Skeletal muscle cell (primary cell): ENCODE results near the gene OPTC.
"Not testable (repeated sequence)": the region's sequence is repeated elsewhere in the genome, so short reads cannot be mapped to it uniquely, and the experiment has no call there.

Experiments used
- DNase-seq: peaks from one replicate; pipeline ENCODE4 v3.0.0-alpha.2; 2010; ENCODE audit warnings: low read depth
- H3K4me3 ChIP-seq: 2 replicates; pipeline ENCODE4 v1.5.1; 2011; ENCODE audit warnings: low read depth, mild to moderate bottlenecking, control low read depth, low read length, moderate library complexity

The OPTC gene

DNA sequence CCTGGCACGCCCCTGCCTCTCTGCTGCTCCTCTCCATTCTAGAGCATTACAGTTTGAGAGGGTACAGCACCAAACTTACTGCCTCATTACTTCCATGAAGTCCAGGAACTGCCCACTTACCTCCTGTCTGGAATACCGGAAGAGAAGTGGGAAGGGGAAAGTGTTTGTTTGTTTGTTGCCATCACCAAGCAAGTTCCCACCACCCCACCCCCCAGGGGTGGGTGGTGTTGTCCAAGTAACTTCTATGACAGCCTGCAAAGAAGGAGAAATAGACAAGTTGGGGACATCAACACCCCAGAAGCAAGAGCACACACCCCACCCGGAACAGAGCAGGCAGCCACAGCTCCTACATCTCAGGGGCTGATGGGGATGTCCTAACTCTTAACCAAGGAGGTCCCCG, 18.0 kb downstream of the OPTC start:
- DNase-seq = no peak
- H3K4me3 ChIP-seq = no peak overlapping the region

- no peak for DNase-seq
- H3K4me3 ChIP-seq = no peak overlapping the region
Observed at GRCh38 chr1:203512517-203512847, 18.5 kb downstream of the OPTC start.

DNA sequence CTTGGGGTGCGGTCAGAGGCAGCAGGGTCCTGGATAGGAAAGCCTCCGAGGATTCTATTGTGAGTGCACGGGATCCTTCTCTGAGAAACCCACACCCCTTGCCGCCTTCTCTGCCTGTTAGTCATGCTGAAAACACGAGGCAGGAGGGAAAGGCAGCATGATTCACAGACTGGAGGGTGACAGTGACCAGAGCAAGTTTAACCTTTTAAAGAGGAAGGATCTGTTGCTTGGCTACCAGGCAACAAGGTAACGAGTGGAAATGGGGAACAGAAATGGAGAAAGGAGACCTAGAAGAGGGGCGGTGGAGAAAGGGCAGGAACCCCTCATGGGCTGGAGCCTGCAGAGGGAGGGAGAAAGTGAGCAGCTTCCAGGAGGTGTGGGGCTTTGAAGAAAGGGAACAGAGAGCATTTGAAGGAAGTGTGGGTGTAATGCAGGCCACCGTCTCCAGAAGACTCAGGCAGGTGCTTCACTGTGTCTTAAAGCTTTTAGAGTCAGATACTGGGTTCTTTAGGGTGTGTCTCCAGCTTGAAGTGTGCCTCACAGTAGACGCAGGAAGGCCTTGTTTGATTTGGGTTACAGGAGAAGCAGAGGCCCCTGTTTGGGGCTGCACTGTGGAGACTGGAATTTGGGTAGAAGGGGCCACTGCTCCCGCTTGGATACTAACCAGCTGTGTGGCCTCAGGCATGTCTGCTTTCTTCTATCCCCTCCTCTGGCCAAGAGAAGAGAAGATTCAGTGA, 19.1 kb downstream of the OPTC start:
- H3K4me3 ChIP-seq = no peak overlapping the region
- DNase-seq = peak; percentile 80

GRCh38 chr1:203513585-203514031, 19.7 kb downstream of the OPTC start:
- DNase-seq = no peak
- no peak overlapping the region for H3K4me3 ChIP-seq

DNA sequence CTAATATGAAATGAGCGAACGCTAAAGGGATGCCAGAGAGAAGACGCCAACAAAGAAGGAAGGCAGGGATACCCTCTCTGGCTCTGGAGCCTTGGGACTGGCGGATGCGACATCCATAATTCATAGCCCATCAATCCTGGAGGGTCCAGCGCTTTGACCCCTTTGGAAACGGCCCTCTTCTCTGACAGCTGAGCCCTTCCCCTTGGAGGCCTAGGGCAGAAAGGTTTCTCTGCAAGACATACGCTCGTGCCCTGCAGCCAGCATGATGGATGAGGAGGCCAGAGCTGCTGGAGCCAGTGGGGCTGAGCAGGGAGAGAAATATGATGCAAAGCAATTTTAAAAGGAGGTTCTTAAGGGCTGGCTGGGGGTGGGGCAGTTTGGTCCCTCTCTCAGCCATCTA, 22.2 kb downstream of the OPTC start:
- no peak overlapping the region for H3K4me3 ChIP-seq
- DNase-seq = no peak

DNA sequence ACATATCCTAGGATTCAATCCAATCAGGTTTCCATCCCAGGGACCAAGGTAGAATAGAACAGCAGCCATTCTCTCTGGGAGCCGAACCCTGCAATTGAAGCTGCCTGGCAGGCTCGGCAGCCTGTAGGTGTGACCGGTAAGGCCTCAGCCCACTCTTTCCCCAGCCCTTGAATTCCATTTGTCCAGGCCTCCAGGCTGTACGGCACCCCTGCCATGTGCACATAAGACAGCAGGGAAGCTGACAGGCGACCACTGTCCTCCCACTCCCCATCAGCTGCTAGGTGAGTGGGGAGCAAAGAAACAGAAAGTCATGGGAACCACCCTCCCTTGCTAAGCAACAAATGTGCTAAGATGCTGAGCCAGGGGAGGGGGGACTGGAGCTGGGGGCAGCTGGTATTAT, 23.0 kb downstream of the OPTC start:
- no peak overlapping the region for H3K4me3 ChIP-seq
- DNase-seq = no peak

DNA sequence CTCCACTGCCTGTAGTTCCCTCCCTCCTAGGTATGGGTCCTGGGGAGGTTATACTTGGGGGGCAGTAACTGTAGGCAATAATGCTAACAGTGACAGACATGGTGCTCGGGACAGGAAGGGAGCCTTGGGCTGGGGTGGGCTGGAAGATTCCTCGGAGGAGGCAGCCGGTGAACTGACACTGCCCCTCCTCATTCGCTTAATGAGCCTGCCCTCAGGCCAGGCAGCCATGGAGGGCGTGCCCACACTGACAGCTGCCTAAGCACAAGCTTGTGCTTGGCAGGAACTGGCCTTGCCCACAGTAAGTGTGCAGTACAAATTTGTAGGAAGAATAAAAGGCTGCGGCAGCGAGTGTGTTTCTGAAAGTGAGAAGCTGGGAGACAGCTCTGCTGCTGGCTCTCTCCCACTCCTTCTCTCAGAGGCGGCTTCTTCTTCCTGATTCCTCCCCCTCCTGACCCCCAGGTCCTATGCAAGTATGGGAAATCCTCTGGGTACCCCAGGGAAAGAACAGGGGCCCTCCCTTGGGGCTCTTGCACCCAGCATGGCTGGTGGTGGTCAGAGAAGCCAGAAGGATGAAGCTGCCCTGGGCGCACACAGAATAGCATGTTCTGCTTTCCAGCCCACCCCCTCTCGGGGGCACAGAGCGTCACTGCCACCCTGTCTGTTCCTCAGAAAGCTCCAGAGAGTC, 23.6 kb downstream of the OPTC start:
- H3K4me3 ChIP-seq = no peak overlapping the region
- DNase-seq = no peak

GRCh38 chr1:203518139-203518538, 24.2 kb downstream of the OPTC start:
- not testable (repeated sequence) for DNase-seq, H3K4me3 ChIP-seq

DNA sequence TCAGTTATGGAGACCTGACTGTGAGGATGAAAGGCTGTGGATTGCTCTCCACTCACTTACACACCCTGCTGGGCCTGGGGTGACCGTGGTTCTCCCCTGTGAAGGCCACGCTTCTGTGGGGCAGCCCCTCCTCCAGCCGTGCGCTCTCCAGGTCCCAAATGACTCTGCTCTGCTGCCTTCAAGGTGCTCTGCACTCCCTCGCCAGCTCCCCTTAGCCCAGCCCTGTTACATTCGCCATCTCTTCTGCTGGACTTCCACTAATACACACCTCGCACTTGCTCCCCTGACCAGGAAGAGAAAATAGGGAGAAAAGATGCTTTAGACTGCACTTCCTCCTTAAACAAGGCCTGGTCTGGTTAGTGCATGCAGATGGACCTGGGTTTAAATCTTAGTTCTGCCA, 24.6 kb downstream of the OPTC start:
- no peak for DNase-seq
- no peak overlapping the region for H3K4me3 ChIP-seq

GRCh38 chr1:203519053-203519840, 25.3 kb downstream of the OPTC start:
- no peak for DNase-seq
- no peak overlapping the region for H3K4me3 ChIP-seq

DNA sequence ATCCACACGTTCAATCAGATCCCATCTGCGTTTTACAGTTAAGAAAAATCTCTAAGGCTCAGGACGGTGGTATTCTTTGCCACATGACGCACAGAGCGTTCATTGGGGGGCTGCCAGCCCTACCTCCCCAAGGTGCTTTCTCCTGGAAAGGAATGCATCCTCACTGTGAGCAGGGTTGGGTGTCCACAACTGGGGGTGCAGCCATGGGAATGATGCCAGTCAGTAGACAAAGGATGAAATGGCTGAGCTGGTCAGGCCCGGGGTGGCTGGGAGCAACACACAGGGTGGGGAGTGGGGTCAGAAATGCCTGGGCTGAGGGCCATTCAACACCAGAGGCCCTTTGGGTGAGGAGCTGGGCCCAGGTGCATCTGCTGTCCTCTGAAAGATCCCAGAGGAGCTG, 25.9 kb downstream of the OPTC start:
- no peak overlapping the region for H3K4me3 ChIP-seq
- no peak for DNase-seq

GRCh38 chr1:203520315-203520714, 26.4 kb downstream of the OPTC start:
- H3K4me3 ChIP-seq = no peak overlapping the region
- DNase-seq = peak; percentile 39

- no peak for DNase-seq
Observed at GRCh38 chr1:203521074-203521794, 27.3 kb downstream of the OPTC start.

DNA sequence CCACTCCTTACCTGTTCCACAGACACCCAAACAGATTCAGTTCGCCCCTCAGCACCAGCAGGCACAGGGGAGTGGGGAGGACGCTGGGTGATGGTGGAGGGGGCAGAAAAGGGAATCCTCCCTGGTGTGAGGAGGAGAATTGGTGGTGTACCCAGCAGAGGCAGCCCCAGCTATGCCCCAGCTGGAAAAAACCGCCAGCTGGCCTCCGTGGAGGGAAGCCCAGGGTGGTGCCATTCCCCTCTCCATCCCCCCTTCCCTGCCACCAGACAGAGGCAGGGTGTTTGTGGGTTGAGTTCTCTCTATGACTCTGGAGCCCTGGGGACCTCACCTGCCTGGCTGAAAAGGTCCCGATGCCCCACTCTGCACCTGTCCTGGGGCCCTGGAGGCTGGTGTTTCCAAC, 27.9 kb downstream of the OPTC start:
- DNase-seq = no peak
- no peak overlapping the region for H3K4me3 ChIP-seq

More at GRCh38 chr1:203521074-203521794, 27.3 kb downstream of the OPTC start:
- H3K4me3 ChIP-seq = no peak overlapping the region

DNA sequence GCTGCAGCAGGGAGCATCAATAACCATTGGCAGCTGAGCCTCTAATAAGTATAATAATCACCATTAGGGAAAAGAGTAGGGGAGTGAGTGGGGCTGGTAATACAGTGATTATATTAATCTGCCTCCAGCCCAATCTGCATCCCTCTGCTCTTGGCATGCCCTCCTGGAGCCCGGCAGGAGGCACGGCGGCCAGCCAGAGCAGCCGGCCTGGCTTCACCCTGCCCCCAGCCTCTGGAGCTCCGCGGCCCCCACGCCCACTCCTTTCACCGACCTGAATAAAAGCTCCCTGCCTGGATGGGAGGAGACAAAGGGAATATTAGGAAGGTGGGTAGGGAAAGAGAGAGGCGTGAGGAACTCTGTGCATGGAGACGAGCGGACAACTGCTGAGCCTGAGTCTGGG, 28.3 kb downstream of the OPTC start:
- no peak overlapping the region for H3K4me3 ChIP-seq

GRCh38 chr1:203523667-203524066, 29.7 kb downstream of the OPTC start:
- DNase-seq = no peak
- H3K4me3 ChIP-seq = no peak overlapping the region

More for the DNA sequence above, 28.3 kb downstream of the OPTC start:
- DNase-seq = no peak

GRCh38 chr1:203524152-203524551, 30.2 kb downstream of the OPTC start:
- DNase-seq = no peak
- H3K4me3 ChIP-seq = no peak overlapping the region

GRCh38 chr1:203524824-203525223, 30.9 kb downstream of the OPTC start:
- no peak overlapping the region for H3K4me3 ChIP-seq
- DNase-seq = no peak

GRCh38 chr1:203525685-203526084, 31.7 kb downstream of the OPTC start:
- DNase-seq = no peak
- no peak overlapping the region for H3K4me3 ChIP-seq

GRCh38 chr1:203526130-203526529, 32.2 kb downstream of the OPTC start:
- no peak for DNase-seq
- no peak overlapping the region for H3K4me3 ChIP-seq
